Neuronal stem cell (in vitro differentiated cells): ENCODE measurements around the gene RANBP10.

ENCODE experiments used
- DNase-seq: peaks from one replicate; pipeline ENCODE4 v3.0.0-alpha.2; 2013; ENCODE audit warnings: low spot score
- H2AFZ ChIP-seq: one replicate; pipeline ENCODE4 v1.6.1; 2013; ENCODE audit warnings: mild to moderate bottlenecking, low read length, inconsistent platforms
- H2AK5ac ChIP-seq: 2 replicates; pipeline ENCODE4 v1.6.1; 2013; ENCODE audit warnings: low read depth, mild to moderate bottlenecking, inconsistent platforms, low read length, moderate library complexity, mixed read lengths
- H2BK120ac ChIP-seq: 2 replicates; pipeline ENCODE4 v1.6.1; 2013; ENCODE audit warnings: low read depth, mild to moderate bottlenecking, inconsistent platforms, low read length, moderate library complexity, mixed read lengths
- H2BK12ac ChIP-seq: one replicate; pipeline ENCODE4 v1.6.1; 2013; ENCODE audit warnings: low read length, inconsistent platforms
- H2BK15ac ChIP-seq: 2 replicates; pipeline ENCODE4 v1.6.1; 2013; ENCODE audit warnings: mild to moderate bottlenecking, low read length, inconsistent platforms, mixed read lengths
- H2BK5ac ChIP-seq: one replicate; pipeline ENCODE4 v1.6.1; 2013; ENCODE audit warnings: inconsistent platforms, mild to moderate bottlenecking, low read length, moderate library complexity
- H3K14ac ChIP-seq: one replicate; pipeline ENCODE4 v1.6.1; 2013; ENCODE audit warnings: low read length, inconsistent platforms
- H3K18ac ChIP-seq: 2 replicates; pipeline ENCODE4 v1.6.1; 2013; ENCODE audit warnings: low read length, inconsistent platforms
- H3K23ac ChIP-seq: 2 replicates; pipeline ENCODE4 v1.6.1; 2013; ENCODE audit warnings: low read depth, mild to moderate bottlenecking, mixed read lengths, low read length, inconsistent platforms; ENCODE audit not compliant: poor library complexity
- H3K27ac ChIP-seq: replicated peaks from 3 replicates; pipeline ENCODE4 v1.5.1; 2013; ENCODE audit warnings: low read length, inconsistent platforms
- H3K27me3 ChIP-seq, 3 experiments: 2 replicates each; pipeline ENCODE4 v1.6.1; 2013; ENCODE audit warnings: low read length in 3 of 3, mild to moderate bottlenecking in 2 of 3, inconsistent platforms in 1 of 3, low read depth in 1 of 3, mixed read lengths in 1 of 3, moderate library complexity in 1 of 3; ENCODE audit not compliant: control insufficient read depth in 3 of 3, insufficient read depth in 3 of 3
- H3K36me3 ChIP-seq, 2 donors: replicated peaks in 1 of 2; 2 replicates each; pipeline ENCODE4 v1.6.1; 2013; ENCODE audit warnings: low read length in 2 of 2; ENCODE audit not compliant: control insufficient read depth in 2 of 2, insufficient read depth in 2 of 2
- H3K4ac ChIP-seq: 2 replicates; pipeline ENCODE4 v1.6.1; 2013; ENCODE audit warnings: inconsistent platforms, mild to moderate bottlenecking, low read length, moderate library complexity
- H3K4me1 ChIP-seq, 2 donors: 1 replicate in 1 of 2; 2 replicates in 1 of 2; pipeline ENCODE4 v1.6.1; 2013; ENCODE audit warnings: low read length in 2 of 2, low read depth in 1 of 2; ENCODE audit not compliant: control insufficient read depth in 2 of 2, insufficient read depth in 1 of 2
- H3K4me2 ChIP-seq: one replicate; pipeline ENCODE4 v1.6.1; 2013; ENCODE audit warnings: mild to moderate bottlenecking, low read length, inconsistent platforms; ENCODE audit not compliant: insufficient read depth, poor library complexity, severe bottlenecking
- H3K4me3 ChIP-seq, 2 donors: 2 replicates each; pipeline ENCODE4 v1.5.1; 2013; ENCODE audit warnings: low read length in 2 of 2, mild to moderate bottlenecking in 2 of 2, inconsistent platforms in 1 of 2, moderate library complexity in 1 of 2
- H3K79me1 ChIP-seq: one replicate; pipeline ENCODE4 v1.6.1; 2013; ENCODE audit warnings: low read depth, mild to moderate bottlenecking, inconsistent platforms, low read length, moderate library complexity
- H3K9ac ChIP-seq: one replicate; pipeline ENCODE4 v1.6.1; 2013; ENCODE audit warnings: mild to moderate bottlenecking, low read depth, low read length, inconsistent platforms; ENCODE audit not compliant: poor library complexity
- H3K9me3 ChIP-seq, 2 donors: replicated peaks in 1 of 2; 2 replicates each; pipeline versions ENCODE3 to v1.6.1; 2013; ENCODE audit warnings: low read length in 2 of 2, mild to moderate bottlenecking in 2 of 2, inconsistent platforms in 1 of 2, low read depth in 1 of 2, mixed read lengths in 1 of 2, moderate library complexity in 1 of 2; ENCODE audit not compliant: control insufficient read depth in 2 of 2, insufficient read depth in 1 of 2
- H4K8ac ChIP-seq: one replicate; pipeline ENCODE4 v1.6.1; 2013; ENCODE audit warnings: low read depth, mild to moderate bottlenecking, inconsistent platforms, low read length, moderate library complexity
- H4K91ac ChIP-seq: one replicate; pipeline ENCODE4 v1.6.1; 2013; ENCODE audit warnings: low read length, low read depth, mild to moderate bottlenecking, inconsistent platforms; ENCODE audit not compliant: poor library complexity
- WGBS, 2 donors: extraction: QIAGEN DNeasy Blood & Tissue Kit; methylation state at CpG; one replicate each; pipeline ENCODE4 v1.1.7; 2013; ENCODE audit warnings: missing lambda C conversion rate in 2 of 2, mixed read lengths in 1 of 2; ENCODE audit not compliant: insufficient read length in 2 of 2, insufficient replicate concordance in 1 of 2; ENCODE audit errors: extremely low coverage in 2 of 2; 5-methylcytosine and 5-hydroxymethylcytosine counted together

Gene RANBP10

DNA sequence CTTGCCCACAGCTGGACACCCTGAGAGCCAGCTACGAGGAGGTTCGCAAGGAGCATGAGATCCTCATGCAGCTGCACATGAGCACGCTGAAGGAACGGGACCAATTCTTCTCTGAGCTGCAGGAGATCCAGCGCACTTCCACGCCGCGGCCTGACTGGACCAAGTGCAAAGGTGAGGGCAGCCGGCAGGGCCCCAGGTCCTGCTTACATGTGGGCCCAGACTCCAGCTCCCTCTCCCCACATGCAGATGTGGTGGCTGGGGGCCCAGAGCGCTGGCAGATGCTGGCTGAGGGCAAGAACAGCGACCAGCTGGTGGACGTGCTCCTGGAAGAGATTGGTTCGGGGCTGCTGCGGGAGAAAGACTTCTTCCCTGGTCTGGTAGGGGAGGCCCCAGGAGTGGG is 19.5 kb upstream of the RANBP10 start:
- peaks cover 26 to 57% of the 10 kb centered on the region in 2 donors for H3K36me3 ChIP-seq
- H3K27me3 ChIP-seq = no peaks in the 10 kb centered on the region
- H3K23ac ChIP-seq = peak overlapping the region; percentile 60
- no peak overlapping the region for H2AFZ ChIP-seq
- H3K27ac ChIP-seq = no peak overlapping the region
- H3K79me1 ChIP-seq = no peaks in the 10 kb centered on the region
- no peak overlapping the region for H3K9ac ChIP-seq
- H3K4ac ChIP-seq = no peak overlapping the region
- H2BK15ac ChIP-seq = peak overlapping the region; percentile 20
- H2BK12ac ChIP-seq = no peak overlapping the region
- H3K14ac ChIP-seq = no peak overlapping the region
- no peak overlapping the region for H3K4me3 ChIP-seq
- H4K91ac ChIP-seq = no peak overlapping the region
- H4K8ac ChIP-seq = no peak overlapping the region
- H3K4me1 ChIP-seq = peaks cover 0 to 4% of the 10 kb centered on the region in 2 donors
- peak overlapping the region; percentile 52 for H3K18ac ChIP-seq
- DNase-seq = no peak
- no peak overlapping the region for H2BK120ac ChIP-seq
- H3K9me3 ChIP-seq = no peaks in the 10 kb centered on the region
- no peak overlapping the region for H3K4me2 ChIP-seq
- H2BK5ac ChIP-seq = no peak overlapping the region
- no CpG with 5 or more reads among the region's 14 CpGs for WGBS, 2 donors
- H2AK5ac ChIP-seq = no peak overlapping the region

- DNase-seq = no peak
- H3K9ac ChIP-seq = no peak overlapping the region
- H2BK12ac ChIP-seq = no peak overlapping the region
- H3K14ac ChIP-seq = no peak overlapping the region
- no peaks in the 10 kb centered on the region for H3K27me3 ChIP-seq
- no peak overlapping the region for H3K4me3 ChIP-seq
- H2AFZ ChIP-seq = no peak overlapping the region
- H3K4me1 ChIP-seq = peaks cover 0 to 4% of the 10 kb centered on the region in 2 donors
- no peak overlapping the region for H2BK120ac ChIP-seq
- no peak overlapping the region for H4K91ac ChIP-seq
- H2BK5ac ChIP-seq = no peak overlapping the region
- H3K4me2 ChIP-seq = no peak overlapping the region
- WGBS, 2 donors = no CpG with 5 or more reads among the region's 8 CpGs
- H3K23ac ChIP-seq = no peak overlapping the region
- H3K4ac ChIP-seq = no peak overlapping the region
- no peak overlapping the region for H4K8ac ChIP-seq
- no peaks in the 10 kb centered on the region for H3K79me1 ChIP-seq
- no peak overlapping the region for H3K18ac ChIP-seq
- H3K36me3 ChIP-seq = peaks cover 18 to 49% of the 10 kb centered on the region in 2 donors
- H3K27ac ChIP-seq = no peak overlapping the region
- H2BK15ac ChIP-seq = no peak overlapping the region
- no peak overlapping the region for H2AK5ac ChIP-seq
- no peaks in the 10 kb centered on the region for H3K9me3 ChIP-seq
Measured at GRCh38 chr16:67825119-67825518, 18.8 kb upstream of the RANBP10 start.

DNA sequence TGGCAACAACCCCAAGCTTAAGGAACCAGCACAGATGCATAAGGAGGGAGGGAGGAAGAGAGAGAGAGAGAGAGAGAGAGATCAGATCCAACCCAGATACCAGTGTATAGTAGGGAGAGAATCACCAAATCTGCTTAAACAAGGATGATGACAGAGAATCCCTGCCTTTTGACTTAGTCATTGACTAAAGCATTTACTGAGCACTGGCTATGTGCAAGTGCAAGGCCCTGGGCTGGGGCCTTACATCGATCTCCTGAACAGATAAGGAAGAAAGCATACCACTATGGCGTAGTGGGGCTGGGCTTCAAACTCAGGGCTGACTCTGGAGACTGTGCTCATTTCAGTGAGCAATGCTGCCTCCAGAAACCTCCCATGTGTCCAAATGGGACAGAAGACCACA is 16.2 kb upstream of the RANBP10 start:
- no peak overlapping the region for H3K4me2 ChIP-seq
- H3K18ac ChIP-seq = no peak overlapping the region
- H3K27ac ChIP-seq = no peak overlapping the region
- H3K27me3 ChIP-seq = no peaks in the 10 kb centered on the region
- WGBS, 2 donors = no CpG with 5 or more reads among the region's 2 CpGs
- no peak overlapping the region for H3K4ac ChIP-seq
- H3K9me3 ChIP-seq = no peaks in the 10 kb centered on the region
- no peak overlapping the region for H3K14ac ChIP-seq
- H3K23ac ChIP-seq = no peak overlapping the region
- H2BK12ac ChIP-seq = no peak overlapping the region
- H2AK5ac ChIP-seq = no peak overlapping the region
- peaks cover 0 to 4% of the 10 kb centered on the region in 2 donors for H3K4me1 ChIP-seq
- no peak overlapping the region for H2BK5ac ChIP-seq
- H2AFZ ChIP-seq = no peak overlapping the region
- H4K8ac ChIP-seq = no peak overlapping the region
- H3K9ac ChIP-seq = no peak overlapping the region
- no peak for DNase-seq
- H4K91ac ChIP-seq = no peak overlapping the region
- H3K4me3 ChIP-seq = no peak overlapping the region
- no peak overlapping the region for H2BK120ac ChIP-seq
- no peaks in the 10 kb centered on the region for H3K79me1 ChIP-seq
- H3K36me3 ChIP-seq = peaks cover 5 to 23% of the 10 kb centered on the region in 2 donors
- no peak overlapping the region for H2BK15ac ChIP-seq

GRCh38 chr16:67820608-67821259 is 14.4 kb upstream of the RANBP10 start:
- Histone ChIP-seq H4K8ac (no peak overlapping the region), H3K27ac (no peak overlapping the region), H3K23ac (no peak overlapping the region), H2AK5ac (peak overlapping the region; percentile 56), H3K27me3 (no peaks in the 10 kb centered on the region), H2BK12ac (no peak overlapping the region), H3K36me3 (peaks cover 0 to 6% of the 10 kb centered on the region in 2 donors), H3K4me1 (peaks cover 0 to 5% of the 10 kb centered on the region in 2 donors), H2BK120ac (peak overlapping the region; percentile 81), H2AFZ (no peak overlapping the region), H3K4me3 (no peak overlapping the region), H3K14ac (no peak overlapping the region), H2BK5ac (no peak overlapping the region), H3K18ac (peak overlapping the region; percentile 64), H3K79me1 (no peaks in the 10 kb centered on the region), H2BK15ac (no peak overlapping the region), H4K91ac (no peak overlapping the region), H3K4ac (no peak overlapping the region), H3K4me2 (no peak overlapping the region), H3K9me3 (no peaks in the 10 kb centered on the region), H3K9ac (no peak overlapping the region)
- no CpG with 5 or more reads among the region's 11 CpGs for WGBS, 2 donors
- no peak for DNase-seq
